ENCODE data around the gene ATRNL1.

Gene ATRNL1

DNA sequence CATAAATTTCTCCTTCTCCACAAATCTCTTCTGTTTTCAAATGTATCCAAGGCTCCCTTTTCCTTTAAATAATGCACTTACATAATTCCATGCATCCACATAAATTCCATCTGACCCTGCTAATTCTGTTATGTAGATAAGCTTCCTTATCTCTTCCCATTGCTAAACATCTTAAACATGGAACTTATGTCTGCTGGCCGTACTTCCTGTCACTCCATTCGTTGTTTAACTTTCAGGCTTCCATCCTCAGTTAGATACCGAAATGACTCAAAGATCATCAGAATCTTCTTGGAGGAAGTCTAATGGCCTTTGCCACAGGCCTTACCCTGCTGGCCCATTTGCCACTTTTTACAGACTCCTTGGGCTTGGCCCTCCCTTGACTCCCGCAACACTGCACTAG is 848.9 kb downstream of the ATRNL1 start:
- no peak overlapping the region for H3K4me3 ChIP-seq (ENCODE audit: low read length)
- no peaks in the 10 kb centered on the region for H3K27me3 ChIP-seq (ENCODE audit: low read depth, low read length)
- no peak overlapping the region for H2AFZ ChIP-seq (ENCODE audit: low read depth, low read length)
- no peak for TF ChIP-seq EZH2phosphoT487 (IDR thresholded peaks at IDR 0.05; ENCODE audit: low read depth)
- TF ChIP-seq, protein P1, sequence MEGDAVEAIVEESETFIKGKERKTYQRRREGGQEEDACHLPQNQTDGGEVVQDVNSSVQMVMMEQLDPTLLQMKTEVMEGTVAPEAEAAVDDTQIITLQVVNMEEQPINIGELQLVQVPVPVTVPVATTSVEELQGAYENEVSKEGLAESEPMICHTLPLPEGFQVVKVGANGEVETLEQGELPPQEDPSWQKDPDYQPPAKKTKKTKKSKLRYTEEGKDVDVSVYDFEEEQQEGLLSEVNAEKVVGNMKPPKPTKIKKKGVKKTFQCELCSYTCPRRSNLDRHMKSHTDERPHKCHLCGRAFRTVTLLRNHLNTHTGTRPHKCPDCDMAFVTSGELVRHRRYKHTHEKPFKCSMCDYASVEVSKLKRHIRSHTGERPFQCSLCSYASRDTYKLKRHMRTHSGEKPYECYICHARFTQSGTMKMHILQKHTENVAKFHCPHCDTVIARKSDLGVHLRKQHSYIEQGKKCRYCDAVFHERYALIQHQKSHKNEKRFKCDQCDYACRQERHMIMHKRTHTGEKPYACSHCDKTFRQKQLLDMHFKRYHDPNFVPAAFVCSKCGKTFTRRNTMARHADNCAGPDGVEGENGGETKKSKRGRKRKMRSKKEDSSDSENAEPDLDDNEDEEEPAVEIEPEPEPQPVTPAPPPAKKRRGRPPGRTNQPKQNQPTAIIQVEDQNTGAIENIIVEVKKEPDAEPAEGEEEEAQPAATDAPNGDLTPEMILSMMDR (IDR thresholded peaks at IDR 0.05; ENCODE audit: low read depth, low read length): no peak
- H3K9ac ChIP-seq (ENCODE audit: low read length): no peak overlapping the region
- no peaks in the 10 kb centered on the region for H3K4me1 ChIP-seq (ENCODE audit: low read length)
- H3K79me2 ChIP-seq (ENCODE audit: low read length): no peaks in the 10 kb centered on the region
- no peak overlapping the region for H3K4me2 ChIP-seq (ENCODE audit: low read length)
- H3K36me3 ChIP-seq (replicated peaks; ENCODE audit: low read depth, low read length): no peaks in the 10 kb centered on the region
- H4K20me1 ChIP-seq (ENCODE audit: insufficient read depth, low read length): no peaks in the 10 kb centered on the region
- H3K9me3 ChIP-seq (ENCODE audit: insufficient read depth, low read length): no peaks in the 10 kb centered on the region
- no peak overlapping the region for H3K27ac ChIP-seq (ENCODE audit: low read length)

GRCh38 chr10:115944538-115944937 is 851.4 kb downstream of the ATRNL1 start:
- TF ChIP-seq, protein P1 (IDR thresholded peaks at IDR 0.05; ENCODE audit: low read depth, low read length): no peak
- no peak for TF ChIP-seq EZH2phosphoT487 (IDR thresholded peaks at IDR 0.05; ENCODE audit: low read depth)
- Histone ChIP-seq H3K9ac (ENCODE audit: low read length) (no peak overlapping the region), H2AFZ (ENCODE audit: low read depth, low read length) (no peak overlapping the region), H3K4me3 (ENCODE audit: low read length) (no peak overlapping the region), H3K4me2 (ENCODE audit: low read length) (no peak overlapping the region), H3K79me2 (ENCODE audit: low read length) (no peaks in the 10 kb centered on the region), H3K36me3 (replicated peaks; ENCODE audit: low read depth, low read length) (no peaks in the 10 kb centered on the region), H3K4me1 (ENCODE audit: low read length) (no peaks in the 10 kb centered on the region), H3K27ac (ENCODE audit: low read length) (no peak overlapping the region), H4K20me1 (ENCODE audit: insufficient read depth, low read length) (no peaks in the 10 kb centered on the region), H3K9me3 (ENCODE audit: insufficient read depth, low read length) (no peaks in the 10 kb centered on the region), H3K27me3 (ENCODE audit: low read depth, low read length) (no peaks in the 10 kb centered on the region)

DNA sequence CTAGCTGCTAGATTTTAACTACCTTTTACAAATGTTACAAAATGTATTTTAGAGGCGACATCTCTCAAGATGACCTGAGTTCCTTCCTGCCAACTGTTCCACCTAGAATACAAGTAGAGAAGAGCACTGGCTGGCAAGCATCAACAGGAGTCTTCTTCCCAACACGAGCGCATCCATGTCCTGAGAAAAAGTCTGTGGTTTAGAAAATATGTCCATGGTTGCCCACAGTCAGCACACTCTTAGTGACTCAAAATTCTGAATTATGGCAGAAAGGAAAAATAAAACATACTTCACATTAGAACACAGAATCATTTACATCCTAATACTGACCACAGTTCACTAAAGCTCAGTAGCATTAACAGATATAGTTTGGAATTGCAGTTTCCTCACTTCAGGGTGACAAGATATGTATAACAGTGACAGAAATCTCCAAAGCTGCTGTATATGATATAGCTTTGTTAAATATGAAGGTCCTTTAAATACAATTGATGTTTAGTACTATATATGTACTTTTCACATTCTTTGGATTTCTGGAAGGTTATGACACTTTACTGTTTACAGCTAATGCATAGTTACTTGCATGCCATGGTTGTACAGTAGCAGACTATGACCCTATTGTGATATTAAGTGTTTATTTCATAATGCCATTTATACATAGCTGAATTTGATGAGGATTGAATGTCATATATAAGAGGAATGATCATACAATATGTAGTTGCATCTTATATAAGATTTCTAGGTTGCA is 852.7 kb downstream of the ATRNL1 start:
- Histone ChIP-seq H3K9me3 (ENCODE audit: insufficient read depth, low read length) (no peaks in the 10 kb centered on the region), H2AFZ (ENCODE audit: low read depth, low read length) (no peak overlapping the region), H4K20me1 (ENCODE audit: insufficient read depth, low read length) (no peaks in the 10 kb centered on the region), H3K4me2 (ENCODE audit: low read length) (no peak overlapping the region), H3K79me2 (ENCODE audit: low read length) (no peaks in the 10 kb centered on the region), H3K4me1 (ENCODE audit: low read length) (no peaks in the 10 kb centered on the region), H3K4me3 (ENCODE audit: low read length) (no peak overlapping the region), H3K36me3 (replicated peaks; ENCODE audit: low read depth, low read length) (no peaks in the 10 kb centered on the region), H3K27ac (ENCODE audit: low read length) (no peak overlapping the region), H3K27me3 (ENCODE audit: low read depth, low read length) (no peaks in the 10 kb centered on the region), H3K9ac (ENCODE audit: low read length) (no peak overlapping the region)
- TF ChIP-seq, protein P1 (IDR thresholded peaks at IDR 0.05; ENCODE audit: low read depth, low read length): no peak
- no peak for TF ChIP-seq EZH2phosphoT487 (IDR thresholded peaks at IDR 0.05; ENCODE audit: low read depth)

DNA sequence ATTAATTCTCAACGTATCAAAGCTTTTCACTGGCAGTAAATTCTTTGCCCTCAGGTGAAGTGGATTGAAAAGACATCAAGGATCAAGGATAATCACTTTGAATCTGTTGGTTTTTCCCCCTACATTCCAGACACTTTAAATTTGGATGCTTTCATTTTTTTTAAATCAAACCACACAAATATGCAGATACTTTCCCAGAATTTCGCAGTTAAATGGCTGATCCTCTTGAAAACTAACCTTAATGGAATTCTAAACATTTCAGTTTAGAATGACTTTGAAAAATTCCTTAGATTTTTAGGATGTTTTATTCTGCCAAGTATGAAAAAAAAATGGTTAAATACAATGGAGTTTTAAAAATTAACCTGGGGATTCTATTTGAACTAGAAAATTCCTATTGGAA is 853.9 kb downstream of the ATRNL1 start:
- Histone ChIP-seq H3K79me2 (ENCODE audit: low read length) (no peaks in the 10 kb centered on the region), H4K20me1 (ENCODE audit: insufficient read depth, low read length) (no peaks in the 10 kb centered on the region), H3K4me3 (ENCODE audit: low read length) (no peak overlapping the region), H3K27ac (ENCODE audit: low read length) (no peak overlapping the region), H3K9ac (ENCODE audit: low read length) (no peak overlapping the region), H3K9me3 (ENCODE audit: insufficient read depth, low read length) (no peaks in the 10 kb centered on the region), H3K4me1 (ENCODE audit: low read length) (no peaks in the 10 kb centered on the region), H3K4me2 (ENCODE audit: low read length) (no peak overlapping the region), H2AFZ (ENCODE audit: low read depth, low read length) (no peak overlapping the region), H3K36me3 (replicated peaks; ENCODE audit: low read depth, low read length) (no peaks in the 10 kb centered on the region), H3K27me3 (ENCODE audit: low read depth, low read length) (no peaks in the 10 kb centered on the region)
- TF ChIP-seq EZH2phosphoT487 (IDR thresholded peaks at IDR 0.05; ENCODE audit: low read depth): no peak
